Limb (tissue), 2 donors: ENCODE results near the gene ZNF121.
"Not testable (repeated sequence)": the region's sequence is repeated elsewhere in the genome, so short reads cannot be mapped to it uniquely, and the experiment has no call there.

ENCODE experiments used
- DNase-seq, 2 donors: peaks; one replicate each; pipeline ENCODE4 v3.0.0-alpha.2; 2016; ENCODE audit errors: extremely low spot score in 2 of 2

ZNF121 gene

DNA sequence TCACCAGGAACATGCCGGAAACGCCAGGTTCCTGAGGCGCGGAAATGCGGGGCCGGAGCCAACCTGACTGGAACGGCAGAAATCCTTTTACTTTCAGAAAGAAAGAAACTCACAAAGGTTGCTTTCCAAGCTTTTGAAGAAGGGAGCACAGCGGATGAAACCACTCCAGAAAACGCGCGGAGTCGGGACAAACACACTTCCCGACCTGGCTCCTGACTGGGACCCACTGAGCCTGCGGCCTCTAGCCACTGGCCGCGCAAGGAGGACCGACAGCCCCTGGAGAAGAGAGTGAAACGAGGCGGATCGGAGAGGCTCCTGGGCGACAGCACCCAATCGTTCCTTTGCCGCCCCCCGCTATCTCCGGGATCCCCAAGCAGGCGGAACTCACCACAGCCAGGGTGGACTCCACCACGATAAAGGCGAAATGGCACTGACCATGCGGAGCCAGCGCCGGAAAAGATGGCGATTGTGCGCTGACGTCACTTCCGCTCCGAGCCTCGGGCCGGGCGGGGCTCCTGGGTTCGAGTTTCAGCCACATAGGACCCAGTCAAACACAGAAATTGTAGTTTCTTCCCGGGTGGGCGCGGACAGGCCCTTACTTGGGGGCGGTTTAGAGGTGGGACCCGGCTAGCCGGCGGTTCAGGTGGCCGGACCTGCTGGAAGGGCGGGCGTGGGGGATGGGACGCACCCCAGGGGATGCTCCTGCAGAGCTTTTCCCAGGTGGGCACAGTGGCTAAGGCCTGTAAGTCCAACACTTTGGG, at the start of gene ZNF121:
Gene ZNF121, minus strand, starts transcription at position 432 of the 761 bp plus-strand sequence. CDS start 16,407 bp downstream, outside the sequence.
- DNase-seq: peak; percentile 91 to 94

DNA sequence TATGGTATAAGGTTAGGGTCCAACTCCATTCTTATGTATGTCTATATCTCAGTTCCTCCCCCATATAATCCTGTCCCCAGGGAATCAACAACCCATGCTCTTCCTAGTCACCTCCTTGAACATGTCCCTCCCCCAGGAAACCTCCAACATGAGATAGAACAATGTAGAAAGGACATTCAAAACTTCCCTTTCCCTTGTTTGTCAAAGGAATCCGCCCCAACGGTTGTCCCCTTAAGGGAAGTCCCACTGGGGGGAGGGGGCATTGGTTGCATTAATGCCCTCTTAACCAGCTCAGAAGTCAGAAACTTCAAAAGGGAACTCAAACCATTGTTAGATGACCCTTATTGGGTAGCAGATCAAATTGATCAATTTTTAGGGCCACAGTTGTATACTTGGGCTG, 43.6 kb upstream of the ZNF121 start:
- DNase-seq: no peak

GRCh38 chr19:9622531-9622930, 38.2 kb upstream of the ZNF121 start:
- DNase-seq: no peak

GRCh38 chr19:9621156-9622037, 37.1 kb upstream of the ZNF121 start, which contains the start of gene ZNF561:
ZNF561 (minus strand) TSS chr19:9621232; CDS start chr19:9619456, 1,776 bp downstream.
- DNase-seq: peak; percentile 91 to 94

- no peak for DNase-seq
Observed at GRCh38 chr19:9620842-9621155, 36.5 kb upstream of the ZNF121 start.

- no peak for DNase-seq
Observed at GRCh38 chr19:9615844-9616243, 31.5 kb upstream of the ZNF121 start.

DNA sequence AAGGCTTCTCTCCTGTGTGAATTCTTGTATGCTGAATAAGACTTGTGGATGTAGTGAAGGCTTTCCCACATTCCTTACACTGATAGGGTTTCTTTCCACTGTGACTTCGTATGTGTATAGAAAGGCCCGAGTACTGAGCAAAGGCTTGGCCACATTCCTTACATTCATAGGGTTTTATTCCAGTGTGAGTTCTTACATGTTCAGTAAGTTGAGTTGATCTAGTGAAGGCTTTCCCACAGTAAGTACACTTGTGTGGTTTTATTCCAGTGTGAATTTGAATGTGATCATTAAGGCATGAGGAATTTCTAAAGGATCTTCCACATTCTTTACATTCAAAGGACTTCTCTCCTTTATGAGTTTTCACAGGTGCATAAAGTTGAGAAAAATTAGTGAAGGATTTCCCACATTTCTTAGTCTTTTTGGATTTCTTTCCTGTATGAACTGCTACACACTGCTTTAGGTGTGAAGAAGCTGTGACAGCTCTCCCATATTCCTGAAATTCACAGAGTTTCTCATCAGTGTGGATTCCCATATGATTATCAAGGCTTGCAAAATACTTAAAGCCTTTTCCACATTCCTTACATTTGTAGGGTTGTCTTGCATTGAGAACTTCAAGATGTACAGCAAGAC, 26.3 kb upstream of the ZNF121 start:
- no peak for DNase-seq

DNA sequence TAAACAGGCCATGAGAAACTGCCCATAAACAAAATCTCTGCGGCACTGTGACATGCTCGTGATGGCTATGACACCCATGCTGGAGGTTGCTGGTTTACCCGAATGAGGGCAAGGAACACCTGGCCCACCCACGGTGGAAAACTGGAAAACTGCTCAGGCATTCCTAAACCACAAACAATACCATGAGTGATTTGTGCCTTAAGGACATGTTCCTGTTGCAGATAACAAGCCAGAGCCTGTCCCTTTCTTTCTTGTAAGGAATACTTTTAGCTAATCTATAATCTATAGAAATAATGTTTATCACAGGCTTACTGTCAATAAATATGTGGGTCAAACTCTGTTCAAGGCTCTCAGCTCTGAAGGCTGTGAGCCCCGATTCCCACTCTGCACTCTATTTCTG, 24.6 kb upstream of the ZNF121 start:
- no peak for DNase-seq

DNA sequence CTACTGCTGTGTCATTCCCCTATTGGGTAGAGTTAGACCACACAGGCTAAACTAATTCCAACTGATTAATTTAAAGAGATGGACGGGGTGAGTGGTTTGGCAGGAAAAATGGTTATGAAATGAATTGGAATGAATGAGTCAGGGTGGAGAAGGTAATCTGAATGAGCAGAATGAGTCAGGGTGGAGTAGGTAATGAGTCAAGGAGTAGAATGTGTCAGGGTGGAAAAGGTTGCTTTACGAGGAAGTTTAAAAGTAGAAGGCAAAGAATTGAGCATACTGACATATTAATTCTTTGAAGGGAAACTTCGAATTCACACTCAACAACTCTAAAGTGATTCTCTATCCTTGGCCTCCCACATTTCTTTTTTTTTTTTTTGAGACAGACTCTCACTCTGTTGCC, 12.7 kb upstream of the ZNF121 start:
- no peak for DNase-seq

DNA sequence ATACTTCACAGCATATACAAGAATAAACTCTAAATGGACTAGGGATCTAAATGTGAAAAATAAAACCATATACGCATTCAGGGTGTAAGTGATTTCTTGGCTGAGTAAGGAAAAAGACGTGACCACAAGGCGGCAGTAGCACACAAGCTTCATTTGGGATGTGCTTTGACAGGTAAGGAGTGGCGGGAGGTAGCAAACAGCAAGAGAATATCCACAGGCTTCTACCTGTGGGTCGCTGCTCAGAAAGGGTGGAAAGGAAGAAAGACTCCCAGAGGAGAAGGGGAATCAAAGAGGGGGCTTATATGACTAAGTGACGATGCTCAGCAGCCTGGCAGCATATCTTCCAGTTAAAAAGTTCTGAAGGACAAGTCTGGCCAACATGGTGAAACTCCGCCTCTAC, 2.5 kb upstream of the ZNF121 start:
- DNase-seq: peak; percentile 52 to 76

GRCh38 chr19:9582081-9582725, 2.1 kb downstream of the ZNF121 start:
- DNase-seq: not testable (repeated sequence)

- no peak for DNase-seq
Observed at GRCh38 chr19:9580728-9581127, 3.6 kb downstream of the ZNF121 start.

GRCh38 chr19:9570255-9570654, 14.0 kb downstream of the ZNF121 start:
- no peak for DNase-seq

- DNase-seq: no peak
Observed at GRCh38 chr19:9566729-9567128, 17.6 kb downstream of the ZNF121 start.

GRCh38 chr19:9565900-9566705, 18.2 kb downstream of the ZNF121 start:
- no peak for DNase-seq

DNA sequence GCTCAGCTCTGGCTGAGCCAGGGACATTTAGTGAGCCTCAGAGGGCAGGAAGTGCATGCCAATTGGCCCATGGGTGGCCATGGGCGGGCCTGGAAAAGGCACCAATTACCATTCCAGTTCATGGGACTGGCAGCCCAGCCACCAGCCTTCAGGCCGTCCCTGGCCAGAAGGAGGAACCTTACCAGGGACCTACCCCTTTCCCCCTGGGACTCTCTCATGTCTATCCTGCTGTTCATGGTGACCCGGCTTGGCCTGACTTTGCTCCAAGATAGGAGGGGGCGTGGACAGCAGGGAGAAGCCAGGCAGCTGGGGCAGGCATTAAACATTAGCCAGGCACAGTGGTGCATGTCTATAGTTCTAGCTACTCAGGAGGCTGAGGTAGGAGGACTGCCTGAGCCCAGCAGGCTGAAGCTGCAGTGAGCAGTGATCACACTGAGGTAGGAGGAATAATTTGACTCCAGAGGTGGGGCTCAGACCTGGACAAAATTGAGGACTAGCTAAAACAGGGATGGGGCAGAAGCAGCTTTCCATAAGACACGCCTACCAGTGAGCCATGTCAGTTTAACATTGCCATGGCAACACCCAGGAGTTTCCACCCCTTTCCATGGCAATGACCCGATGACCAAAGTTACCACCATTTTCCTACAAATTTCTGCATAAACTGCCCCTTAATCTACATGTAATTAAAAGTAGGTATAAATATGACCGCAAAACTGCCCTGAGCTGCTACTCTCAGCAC, 31.6 kb downstream of the ZNF121 start:
- no peak for DNase-seq

GRCh38 chr19:9547870-9548269, 36.4 kb downstream of the ZNF121 start:
- DNase-seq: no peak

- not testable (repeated sequence) for DNase-seq
Observed at GRCh38 chr19:9541281-9541680, 43.0 kb downstream of the ZNF121 start.

- DNase-seq: not testable (repeated sequence)
Observed at GRCh38 chr19:9539921-9540320, 44.4 kb downstream of the ZNF121 start.

- not testable (repeated sequence) for DNase-seq
Observed at GRCh38 chr19:9539201-9539600, 45.1 kb downstream of the ZNF121 start.
